Esophagus squamous epithelium (tissue), 5 donors: Measurements from ENCODE around the gene SETD1B. TPM values are rescaled to one million over a fixed set of nuclear protein-coding genes. Genes with fewer than 3 reads are reported as not detected.
"Not testable (repeated sequence)": the region's sequence is repeated elsewhere in the genome, so short reads cannot be mapped to it uniquely, and the experiment has no call there.

ENCODE experiments used
- DNase-seq: peaks from one replicate; lab custom pipeline; 2025; lab: John Stamatoyannopoulos, UW
- H3K27ac ChIP-seq, 4 donors: fragments of 200-600 bp; sonication (generic); one replicate each; pipeline ENCODE4 v1.5.1; 2016 to 2019; ENCODE audit warnings: mild to moderate bottlenecking in 1 of 4
- H3K27me3 ChIP-seq, 4 donors: fragments of 200-600 bp; sonication (generic); 1 replicate in 3 of 4; 2 replicates in 1 of 4; pipeline versions ENCODE4 v1.5.1 to v1.6.0; 2017 to 2021; ENCODE audit warnings: antibody characterized with exemption in 1 of 4
- H3K36me3 ChIP-seq, 3 donors: fragments of 200-600 bp; sonication (generic); one replicate each; pipeline ENCODE4 v1.5.1; 2016 to 2019
- H3K4me1 ChIP-seq, 3 donors: fragments of 200-600 bp; sonication (generic); one replicate each; pipeline ENCODE4 v1.5.1; 2017 to 2019
- H3K4me3 ChIP-seq, 4 donors: fragments of 200-600 bp; sonication (generic); 1 replicate in 3 of 4; 2 replicates in 1 of 4; pipeline ENCODE4 v1.5.1; 2016 to 2019; ENCODE audit warnings: mild to moderate bottlenecking in 2 of 4, moderate library complexity in 1 of 4
- H3K9me3 ChIP-seq, 3 donors: fragments of 200-600 bp; sonication (generic); one replicate each; pipeline ENCODE4 v1.5.1; 2016 to 2019
- POLR2A ChIP-seq, 4 donors: fragments of 450-650 bp; IDR thresholded peaks; one replicate each; pipeline ENCODE4 v1.6.1; 2017; ENCODE audit warnings: antibody characterized with exemption in 4 of 4, mild to moderate bottlenecking in 4 of 4, moderate library complexity in 3 of 4
- WGBS, 2 donors: methylation state at CpG; one replicate each; pipeline ENCODE4 v1.1.5; 2018; 5-methylcytosine and 5-hydroxymethylcytosine counted together
- intact Hi-C: fragments of 100-400 bp; cut with DNase I; formaldehyde crosslinking; loops from one replicate; pipeline ENCODE4 v1.15.0; 2022
- small RNA-seq, 4 donors: library from RNA; depleted of rRNA; stranded (forward); fragments of <200 nt; gene quantifications; one replicate each; pipeline ENCODE3, GENCODE V24; 2016
- total RNA-seq, 4 donors: library from RNA; depleted of rRNA; stranded (reverse); fragments of >200 nt; gene quantifications; one replicate each; pipeline ENCODE4 v1.1.0, GENCODE V29; 2016
- TF ChIP-seq, protein P1 (sequence below), 6 experiments: fragments of 450-650 bp in 4 of 6; fragments of 200-600 bp in 2 of 6; sonication (generic) in 2 of 6; IDR thresholded peaks; one replicate each; pipeline ENCODE4 v1.5.1; 2016 to 2019; ENCODE audit warnings: antibody characterized with exemption in 6 of 6, mild to moderate bottlenecking in 4 of 6, moderate library complexity in 4 of 6
- donor health status: DM: yes; HTN: yes; CAD: no.

SETD1B gene
- total RNA-seq, 4 donors from 2014 or later, result 5.6 to 14.4 (median 10.6) TPM

DNA sequence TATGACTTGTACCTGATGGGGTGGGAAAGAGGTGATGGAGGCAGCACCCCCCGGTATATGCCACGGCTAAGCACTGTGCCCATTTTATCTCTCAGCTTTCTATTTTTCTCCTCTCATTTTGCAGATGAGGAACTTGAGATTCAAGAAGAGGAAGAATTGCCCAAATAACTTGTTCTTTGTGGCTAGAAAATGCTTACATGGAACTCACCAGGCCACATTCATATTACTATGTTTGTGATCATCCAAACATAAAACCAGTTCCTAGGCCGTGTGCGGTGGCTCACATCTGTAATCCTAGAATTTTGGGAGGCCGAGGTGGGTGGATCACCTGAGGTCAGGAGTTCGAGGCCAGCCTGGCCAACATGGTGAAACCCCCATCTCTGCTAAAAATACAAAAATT is 70.3 kb downstream of the SETD1B start:
- Histone ChIP-seq H3K36me3 (no peaks in the 10 kb centered on the region), H3K4me1 (peaks cover 5 to 11% (median 9%) of the 10 kb centered on the region in 3 donors), H3K4me3 (no peak overlapping the region), H3K27ac (peak overlapping the region in 1 of 4 donors; percentile 25), H3K9me3 (no peaks in the 10 kb centered on the region), H3K27me3 (no peaks in the 10 kb centered on the region)
- DNase-seq, result no peak
- TF ChIP-seq, protein P1, sequence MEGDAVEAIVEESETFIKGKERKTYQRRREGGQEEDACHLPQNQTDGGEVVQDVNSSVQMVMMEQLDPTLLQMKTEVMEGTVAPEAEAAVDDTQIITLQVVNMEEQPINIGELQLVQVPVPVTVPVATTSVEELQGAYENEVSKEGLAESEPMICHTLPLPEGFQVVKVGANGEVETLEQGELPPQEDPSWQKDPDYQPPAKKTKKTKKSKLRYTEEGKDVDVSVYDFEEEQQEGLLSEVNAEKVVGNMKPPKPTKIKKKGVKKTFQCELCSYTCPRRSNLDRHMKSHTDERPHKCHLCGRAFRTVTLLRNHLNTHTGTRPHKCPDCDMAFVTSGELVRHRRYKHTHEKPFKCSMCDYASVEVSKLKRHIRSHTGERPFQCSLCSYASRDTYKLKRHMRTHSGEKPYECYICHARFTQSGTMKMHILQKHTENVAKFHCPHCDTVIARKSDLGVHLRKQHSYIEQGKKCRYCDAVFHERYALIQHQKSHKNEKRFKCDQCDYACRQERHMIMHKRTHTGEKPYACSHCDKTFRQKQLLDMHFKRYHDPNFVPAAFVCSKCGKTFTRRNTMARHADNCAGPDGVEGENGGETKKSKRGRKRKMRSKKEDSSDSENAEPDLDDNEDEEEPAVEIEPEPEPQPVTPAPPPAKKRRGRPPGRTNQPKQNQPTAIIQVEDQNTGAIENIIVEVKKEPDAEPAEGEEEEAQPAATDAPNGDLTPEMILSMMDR (IDR thresholded peaks at IDR 0.05), result no peak
- no peak for TF ChIP-seq POLR2A (IDR thresholded peaks at IDR 0.05)
- intact Hi-C loops, result no loop called here
- WGBS, 2 donors, result 71 to 87% methylated on average over 6 of the region's 6 CpGs

DNA sequence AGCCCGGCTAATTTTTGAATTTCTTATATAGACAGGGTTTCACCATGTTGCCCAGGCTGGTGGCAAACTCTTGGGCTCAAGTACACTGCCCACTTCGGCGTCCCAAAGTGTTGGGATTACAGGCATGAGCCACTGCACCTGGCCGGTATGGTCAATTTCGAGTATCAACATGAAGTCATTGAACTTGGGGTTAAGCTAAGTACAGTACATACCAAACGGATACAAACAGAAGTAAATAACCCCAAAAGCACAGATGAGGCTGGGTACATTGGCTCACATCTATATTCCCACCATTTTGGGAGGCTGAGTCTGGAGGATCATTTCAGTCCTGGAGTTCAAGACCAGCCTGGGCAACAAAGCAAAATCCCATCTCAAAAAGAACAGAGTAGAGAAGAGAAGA is 71.8 kb downstream of the SETD1B start:
- Histone ChIP-seq H3K9me3 (no peaks in the 10 kb centered on the region), H3K4me3 (no peak overlapping the region), H3K27me3 (no peaks in the 10 kb centered on the region), H3K27ac (no peak overlapping the region), H3K4me1 (peaks cover 5 to 11% (median 9%) of the 10 kb centered on the region in 3 donors), H3K36me3 (no peaks in the 10 kb centered on the region)
- 73 to 85% methylated on average over 2 to 6 of the region's 6 CpGs for WGBS, 2 donors
- no peak for DNase-seq
- intact Hi-C loops, result no loop called here
- TF ChIP-seq, protein P1 (IDR thresholded peaks at IDR 0.05), result no peak
- no peak for TF ChIP-seq POLR2A (IDR thresholded peaks at IDR 0.05)

DNA sequence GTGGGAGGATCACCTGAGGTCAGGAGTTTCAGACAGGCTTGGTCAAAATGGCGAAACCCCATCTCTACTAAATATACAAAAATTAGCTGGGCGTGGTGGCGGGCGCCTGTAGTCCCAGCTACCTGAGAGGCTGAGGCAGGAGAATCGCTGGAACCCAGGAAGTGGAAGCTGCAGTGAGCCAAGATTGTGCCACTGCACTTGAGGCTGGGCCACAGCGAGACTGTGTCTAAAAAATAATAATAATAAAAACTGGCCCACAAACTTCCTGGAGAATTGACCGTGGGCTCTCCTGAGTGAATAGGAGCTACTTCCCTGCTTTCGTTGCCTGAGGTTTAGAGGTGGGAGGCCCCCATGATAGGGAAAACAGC is 72.3 kb downstream of the SETD1B start:
- H3K27ac ChIP-seq, intact Hi-C loops, H3K4me3 ChIP-seq, DNase-seq, H3K9me3 ChIP-seq, H3K36me3 ChIP-seq, H3K27me3 ChIP-seq: not testable (repeated sequence)
- WGBS, 2 donors, result 86 to 90% methylated on average over 7 to 8 of the region's 8 CpGs
- H3K4me1 ChIP-seq, result peaks cover 5 to 11% (median 9%) of the 10 kb centered on the region in 3 donors

Small RNAs within 50 kb of the gene (small RNA-seq; reads per million reads assigned to genes)
- 0 reads per million in 4 donors for gene AC069503.3

Other genes starting within 250 kb of the SETD1B start
- 10 to 100 TPM; 20.7 to 26.3 (median 23.9) TPM for gene KDM2B, start 223.0 kb upstream of the SETD1B start, total RNA-seq
- 1 to 10 TPM; 4.4 to 7.9 (median 7.0) TPM for gene ORAI1, start 177.5 kb upstream of the SETD1B start, total RNA-seq
- gene MORN3, start 134.4 kb upstream of the SETD1B start, total RNA-seq, result under 1 TPM in 2 of 4 donors, not detected in 2; 0.09 to 0.13 TPM
- 1 to 10 TPM; 2.7 to 5.2 (median 4.5) TPM for gene TMEM120B, start 91.3 kb upstream of the SETD1B start, total RNA-seq
- gene RHOF, start 10.3 kb upstream of the SETD1B start, total RNA-seq, result 10 to 100 TPM in 1 of 4 donors, 1 to 10 TPM in 3; 3.2 to 20.4 (median 6.2) TPM
- 1 to 10 TPM in 1 of 4 donors, not detected in 3; 1.3 TPM for gene HPD, start 54.9 kb downstream of the SETD1B start, total RNA-seq
- gene PSMD9, start 84.8 kb downstream of the SETD1B start, total RNA-seq, result 100 to 1,000 TPM in 1 of 4 donors, 10 to 100 TPM in 3; 52.1 to 104 (median 71.4) TPM
- 1 to 10 TPM in 3 of 4 donors, under 1 TPM in 1; 0.34 to 2.9 (median 2.2) TPM for gene CFAP251, start 114.6 kb downstream of the SETD1B start, total RNA-seq
- gene BCL7A, start 217.9 kb downstream of the SETD1B start, total RNA-seq, result 1 to 10 TPM; 2.5 to 8.6 (median 5.1) TPM